H9 (cell line): ENCODE measurements around the gene SUFU. TPM values are rescaled to one million over a fixed set of nuclear protein-coding genes. Genes with fewer than 3 reads are reported as not detected.

Experiments
- DNase-seq: peaks from one replicate; pipeline ENCODE4 v3.0.0-alpha.2; 2017
- H2AFZ ChIP-seq: one replicate; pipeline ENCODE4 v1.6.1; 2013; ENCODE audit warnings: mild to moderate bottlenecking, low read length, control low read depth, moderate library complexity
- H2AK5ac ChIP-seq: 2 replicates; pipeline ENCODE4 v1.6.1; 2013; ENCODE audit warnings: low read length, control low read depth, mixed read lengths; ENCODE audit not compliant: insufficient read length
- H2BK120ac ChIP-seq: one replicate; pipeline ENCODE4 v1.6.1; 2013; ENCODE audit warnings: low read depth, mild to moderate bottlenecking, low read length, control low read depth, inconsistent platforms; ENCODE audit not compliant: poor library complexity, severe bottlenecking
- H2BK12ac ChIP-seq: 2 replicates; pipeline ENCODE4 v1.6.1; 2013; ENCODE audit warnings: low read length, control low read depth, mixed read lengths, low read depth; ENCODE audit not compliant: insufficient read length
- H2BK15ac ChIP-seq: 2 replicates; pipeline ENCODE4 v1.6.1; 2013; ENCODE audit warnings: low read depth, low read length, control low read depth
- H2BK20ac ChIP-seq: one replicate; pipeline ENCODE4 v1.6.1; 2013; ENCODE audit warnings: low read depth, mild to moderate bottlenecking, low read length, control low read depth, inconsistent platforms; ENCODE audit not compliant: poor library complexity, severe bottlenecking
- H2BK5ac ChIP-seq: 2 replicates; pipeline ENCODE4 v1.6.1; 2013; ENCODE audit warnings: low read length, control low read depth, mixed read lengths; ENCODE audit not compliant: insufficient read length
- H3K14ac ChIP-seq: 2 replicates; pipeline ENCODE4 v1.6.1; 2013; ENCODE audit warnings: low read length, control low read depth; ENCODE audit not compliant: insufficient read depth
- H3K18ac ChIP-seq: 2 replicates; pipeline ENCODE4 v1.6.1; 2013; ENCODE audit warnings: low read depth, mild to moderate bottlenecking, mixed read lengths, low read length, control low read depth; ENCODE audit not compliant: insufficient read length
- H3K23ac ChIP-seq: 2 replicates; pipeline ENCODE4 v1.6.1; 2013; ENCODE audit warnings: low read length, control low read depth, mixed read lengths, low read depth; ENCODE audit not compliant: insufficient read length
- H3K23me2 ChIP-seq: 2 replicates; pipeline ENCODE4 v1.6.1; 2013; ENCODE audit warnings: low read depth, mild to moderate bottlenecking, mixed read lengths, low read length, control low read depth; ENCODE audit not compliant: insufficient read length, poor library complexity, severe bottlenecking
- H3K27ac ChIP-seq: 2 replicates; pipeline ENCODE4 v1.5.1; 2013; ENCODE audit warnings: low read length, control low read depth, mixed read lengths, low read depth; ENCODE audit not compliant: insufficient read length
- H3K27me3 ChIP-seq: 2 replicates; pipeline ENCODE4 v1.6.1; 2013; ENCODE audit warnings: low read length, control low read depth, inconsistent platforms; ENCODE audit not compliant: insufficient read depth
- H3K4ac ChIP-seq: 2 replicates; pipeline ENCODE4 v1.6.1; 2013; ENCODE audit warnings: low read depth, mild to moderate bottlenecking, control low read depth, inconsistent platforms, low read length, moderate library complexity
- H3K4me1 ChIP-seq: 2 replicates; pipeline ENCODE4 v1.6.1; 2013; ENCODE audit warnings: low read length, control low read depth, inconsistent platforms; ENCODE audit not compliant: insufficient read depth
- H3K4me2 ChIP-seq: 2 replicates; pipeline ENCODE4 v1.6.1; 2013; ENCODE audit warnings: low read length, control low read depth, mixed read lengths; ENCODE audit not compliant: insufficient read length, insufficient read depth
- H3K56ac ChIP-seq: 2 replicates; pipeline ENCODE4 v1.6.1; 2013; ENCODE audit warnings: low read depth, mild to moderate bottlenecking, mixed read lengths, low read length, control low read depth; ENCODE audit not compliant: insufficient read length
- H3K79me1 ChIP-seq: 2 replicates; pipeline ENCODE4 v1.6.1; 2013; ENCODE audit warnings: low read depth, mild to moderate bottlenecking, moderate library complexity, low read length, control low read depth, inconsistent platforms; ENCODE audit not compliant: insufficient read depth, poor library complexity, severe bottlenecking
- H3K79me2 ChIP-seq: 2 replicates; pipeline ENCODE4 v1.6.1; 2013; ENCODE audit warnings: low read length, control low read depth, inconsistent platforms; ENCODE audit not compliant: insufficient read depth
- H3K9ac ChIP-seq: 2 replicates; pipeline ENCODE4 v1.6.1; 2013; ENCODE audit warnings: low read length, control low read depth, mixed read lengths; ENCODE audit not compliant: insufficient read length; ENCODE audit errors: extremely low read depth
- H3K9me3 ChIP-seq: one replicate; pipeline ENCODE4 v1.6.1; 2013; ENCODE audit warnings: low read depth, low read length, inconsistent platforms; ENCODE audit not compliant: control insufficient read depth
- H3T11ph ChIP-seq: one replicate; pipeline ENCODE4 v1.6.1; 2013; ENCODE audit warnings: mild to moderate bottlenecking, low read length, control low read depth, inconsistent platforms
- H4K20me1 ChIP-seq: one replicate; pipeline ENCODE4 v1.6.1; 2013; ENCODE audit not compliant: control insufficient read depth, insufficient read length, insufficient read depth
- H4K5ac ChIP-seq: 2 replicates; pipeline ENCODE4 v1.6.1; 2013; ENCODE audit warnings: low read depth, mild to moderate bottlenecking, mixed read lengths, low read length, control low read depth; ENCODE audit not compliant: insufficient read length
- H4K8ac ChIP-seq: replicated peaks from 2 replicates; pipeline ENCODE4 v1.6.1; 2013; ENCODE audit warnings: low read length, control low read depth, mixed read lengths, low read depth; ENCODE audit not compliant: insufficient read length
- H4K91ac ChIP-seq: 2 replicates; pipeline ENCODE4 v1.6.1; 2013; ENCODE audit warnings: low read depth, mild to moderate bottlenecking, moderate library complexity, mixed read lengths, low read length, control low read depth; ENCODE audit not compliant: insufficient read length
- H3K27ac Mint-ChIP-seq, 3 experiments: 2 replicates in 2 of 3; 3 replicates in 1 of 3; pipeline ENCODE4 v1.8.0; 2020 to 2021; ENCODE audit warnings: mixed read lengths in 3 of 3, mild to moderate bottlenecking in 1 of 3, moderate library complexity in 1 of 3
- H3K27me3 Mint-ChIP-seq: 2 replicates; pipeline ENCODE4 v1.8.0; 2021; ENCODE audit warnings: low read depth, mild to moderate bottlenecking, moderate library complexity, mixed read lengths
- H3K36me3 Mint-ChIP-seq, 3 experiments: 2 replicates in 2 of 3; 3 replicates in 1 of 3; pipeline ENCODE4 v1.8.0; 2020 to 2021; ENCODE audit warnings: low read depth in 3 of 3, mixed read lengths in 3 of 3; ENCODE audit not compliant: insufficient read depth in 1 of 3
- H3K4me1 Mint-ChIP-seq, 2 experiments: 2 replicates each; pipeline ENCODE4 v1.8.0; 2020; ENCODE audit warnings: mixed read lengths in 2 of 2
- H3K4me3 Mint-ChIP-seq, 2 experiments: 2 replicates in 1 of 2; 3 replicates in 1 of 2; pipeline ENCODE4 v1.8.0; 2020 to 2021; ENCODE audit warnings: mild to moderate bottlenecking in 2 of 2, mixed read lengths in 2 of 2, moderate library complexity in 1 of 2
- H3K9me3 Mint-ChIP-seq, 2 experiments: 2 replicates in 1 of 2; 3 replicates in 1 of 2; pipeline ENCODE4 v1.8.0; 2020; ENCODE audit warnings: mild to moderate bottlenecking in 2 of 2, mixed read lengths in 2 of 2, moderate library complexity in 1 of 2
- CTCF ChIP-seq: fragments of 200-600 bp; sonication (generic); conservative IDR thresholded peaks from 3 replicates; pipeline ENCODE4 v1.8.0; 2021; ENCODE audit warnings: antibody characterized with exemption, mild to moderate bottlenecking
- WGBS: extraction: QIAGEN DNeasy Blood & Tissue Kit; methylation state at CpG from one replicate; pipeline ENCODE4 v1.1.7; 2013; ENCODE audit warnings: missing lambda C conversion rate, low lambda C conversion rate, mixed read lengths; ENCODE audit not compliant: insufficient read length; ENCODE audit errors: extremely low coverage; 5-methylcytosine and 5-hydroxymethylcytosine counted together
- total RNA-seq: library from RNA; stranded (reverse); gene quantifications from 2 replicates; pipeline ENCODE4 v1.2.1, GENCODE V29; 2021

The SUFU gene
- total RNA-seq, 1 experiment from 2014 or later: 9.5 TPM

GRCh38 chr10:102462512-102463054 lies 41.2 kb upstream of the SUFU start:
- Histone ChIP-seq H3T11ph (no peak overlapping the region), H3K79me2 (no peaks in the 10 kb centered on the region), H2BK20ac (no peak overlapping the region), H2AK5ac (no peak overlapping the region), H3K4ac (no peak overlapping the region), H3K9ac (no peak overlapping the region), H2AFZ (no peak overlapping the region), H3K23ac (no peak overlapping the region), H4K91ac (no peak overlapping the region), H3K79me1 (no peaks in the 10 kb centered on the region), H4K8ac (no peak overlapping the region), H3K23me2 (peaks cover 10% of the 10 kb centered on the region), H4K20me1 (no peaks in the 10 kb centered on the region), H2BK5ac (no peak overlapping the region), H2BK120ac (no peak overlapping the region), H4K5ac (no peak overlapping the region), H3K27ac (no peak overlapping the region), H3K4me1 (peaks cover 3% of the 10 kb centered on the region), H3K14ac (no peak overlapping the region), H2BK15ac (no peak overlapping the region), H3K4me2 (peak overlapping the region; percentile 83), H3K18ac (no peak overlapping the region), H2BK12ac (no peak overlapping the region), H3K27me3 (no peaks in the 10 kb centered on the region), H3K56ac (no peak overlapping the region), H3K9me3 (no peaks in the 10 kb centered on the region)
- Mint-ChIP-seq H3K36me3 (peaks cover 0 to 2% (median 0%) of the 10 kb centered on the region in 3 experiments; a peak in 2 of 7 replicates), H3K27me3 (peaks cover 16% of the 10 kb centered on the region), H3K27ac (peak overlapping the region in 1 of 3 experiments; percentile 69; a peak in 1 of 7 replicates), H3K9me3 (no peaks in the 10 kb centered on the region), H3K4me3 (peak overlapping the region; percentile 54 to 95), H3K4me1 (peaks cover 39 to 50% of the 10 kb centered on the region in 2 experiments)
- no peak for TF ChIP-seq CTCF
- DNase-seq: no peak
- no CpG with 5 or more reads among the region's 6 CpGs for WGBS
